Panc1 (cell line): Measurements from ENCODE around the gene RSAD1. TPM values are rescaled to one million over a fixed set of nuclear protein-coding genes. Genes with fewer than 3 reads are reported as not detected.

Experiments
- ATAC-seq: fragments of 200-7000 bp; cut with Tn5 transposase; 2 replicates; pipeline ENCODE4 v1.9.1; 2020; ENCODE audit warnings: mild to moderate bottlenecking, moderate library complexity
- BruUV-seq: library from RNA; stranded (reverse); fragments of 400-500 nt; replicated peaks from 2 replicates; lab custom pipeline; 2021; lab: Mats Ljungman, UMichigan
- CTCF ChIA-PET: fragments of 300-600 bp; sonication (Branson Sonifier 250); formaldehyde crosslinking; loops from one replicate; lab custom pipeline; 2022; ENCODE audit warnings: antibody characterized with exemption; lab: Charles Lee
- POLR2A ChIA-PET: fragments of 300-600 bp; sonication (Branson Sonifier 250); formaldehyde crosslinking; loops from one replicate; lab custom pipeline; 2022; ENCODE audit warnings: antibody characterized with exemption; lab: Charles Lee
- DNase-seq: peaks from one replicate; pipeline ENCODE4 v3.0.0-alpha.2; 2010; ENCODE audit warnings: low read depth, low spot score
- H3K27ac ChIP-seq: 2 replicates; pipeline ENCODE4 v1.5.1; 2011; ENCODE audit warnings: mild to moderate bottlenecking, low read length, inconsistent platforms
- H3K27me3 ChIP-seq: fragments of 200-500 bp; sonication (Bioruptor generic); 2 replicates; pipeline ENCODE4 v1.6.0; 2014; ENCODE audit warnings: low read length, inconsistent platforms; ENCODE audit not compliant: control insufficient read depth, insufficient read depth
- H3K36me3 ChIP-seq: fragments of 200-500 bp; sonication (Bioruptor generic); 2 replicates; pipeline ENCODE4 v1.5.1; 2014; ENCODE audit warnings: inconsistent platforms, mild to moderate bottlenecking, low read length, moderate library complexity; ENCODE audit not compliant: control insufficient read depth, insufficient read depth
- H3K4me1 ChIP-seq: 2 replicates; pipeline ENCODE4 v1.5.1; 2011; ENCODE audit warnings: inconsistent platforms, mild to moderate bottlenecking, low read length, moderate library complexity; ENCODE audit not compliant: control insufficient read depth, insufficient read depth
- H3K4me3 ChIP-seq, 2 experiments: 2 replicates each; pipeline ENCODE4 v1.5.1; 2011 to 2012; ENCODE audit warnings: low read depth in 2 of 2, low read length in 2 of 2, mild to moderate bottlenecking in 2 of 2, inconsistent platforms in 1 of 2, moderate library complexity in 1 of 2
- H3K9me3 ChIP-seq: fragments of 200-500 bp; sonication (Bioruptor generic); 2 replicates; pipeline ENCODE4 v1.5.1; 2014; ENCODE audit warnings: low read depth, mild to moderate bottlenecking, inconsistent platforms, low read length, moderate library complexity; ENCODE audit not compliant: control insufficient read depth, insufficient read depth
- CTCF ChIP-seq: fragments of 450-650 bp; IDR thresholded peaks from 2 replicates; pipeline ENCODE4 v1.5.1; 2017; ENCODE audit warnings: mild to moderate bottlenecking
- POLR2AphosphoS5 ChIP-seq: IDR thresholded peaks from 2 replicates; pipeline ENCODE4 v1.6.1; 2012; ENCODE audit warnings: mild to moderate bottlenecking, low read depth, low read length, moderate library complexity
- REST ChIP-seq, 2 experiments: IDR thresholded peaks; 2 replicates each; pipeline ENCODE4 v1.6.1; 2011 to 2012; ENCODE audit warnings: low read depth in 2 of 2, control low read depth in 1 of 2, low read length in 1 of 2, mild to moderate bottlenecking in 1 of 2, moderate library complexity in 1 of 2; ENCODE audit not compliant: insufficient read depth in 1 of 2
- SIN3A ChIP-seq: IDR thresholded peaks from 2 replicates; pipeline ENCODE4 v1.6.1; 2012; ENCODE audit warnings: low read depth, mild to moderate bottlenecking, low read length, moderate library complexity, borderline replicate concordance; ENCODE audit not compliant: insufficient read depth
- TCF7L2 ChIP-seq: IDR thresholded peaks from 2 replicates; pipeline ENCODE4 v1.6.1; 2011; ENCODE audit warnings: mild to moderate bottlenecking, low read depth, low read length, inconsistent platforms
- in situ Hi-C: cut with HindIII; loops from 2 replicates; pipeline ENCODE4 v1.10.0; 2016; ENCODE audit warnings: low sequenced_read_pairs, low pct_unique_long_range_greater_than_20kb
- intact Hi-C: fragments of 100-400 bp; cut with micrococcal nuclease; formaldehyde crosslinking; loops from one replicate; pipeline ENCODE4 v1.10.0; 2022; ENCODE audit not compliant: unreplicated experiment
- total RNA-seq: library from RNA; stranded (reverse); gene quantifications from one replicate; pipeline ENCODE4 v1.2.1, GENCODE V29; 2021; ENCODE audit not compliant: unreplicated experiment

Gene RSAD1
- total RNA-seq, 1 experiment from 2014 or later: 40.2 TPM

- CTCF ChIA-PET: no interaction called here
- H3K27ac ChIP-seq: no peak overlapping the region
- intact Hi-C loops: no loop called here
- POLR2A ChIA-PET: interaction anchor here (0.6 kb wide), 1 partner anchor 16 kb away, joined by 3 read pairs; no protein-coding TSS in a partner anchor
- H3K9me3 ChIP-seq: no peaks in the 10 kb centered on the region
- no TSS peak for BruUV-seq
- no peaks in the 10 kb centered on the region for H3K27me3 ChIP-seq
- H3K36me3 ChIP-seq: no peaks in the 10 kb centered on the region
- in situ Hi-C loops: no loop called here
- no peaks in the 10 kb centered on the region for H3K4me1 ChIP-seq
- TF ChIP-seq REST (IDR thresholded peaks at IDR 0.05; ENCODE audit: insufficient read depth in 1 of 2, low read depth in 2 of 2, low read length in 1 of 2) (no peak), POLR2AphosphoS5 (no peak), SIN3A (no peak), CTCF (no peak), TCF7L2 (no peak)
- DNase-seq (no peak), ATAC-seq (no peak)
- no peak overlapping the region for H3K4me3 ChIP-seq
Measured at GRCh38 chr17:50444841-50445715, 33.6 kb upstream of the RSAD1 start.

GRCh38 chr17:50445730-50446325 is 32.8 kb upstream of the RSAD1 start:
- H3K27ac ChIP-seq: no peak overlapping the region
- no TSS peak for BruUV-seq
- no peak for DNase-seq
- H3K4me1 ChIP-seq: no peaks in the 10 kb centered on the region
- no peaks in the 10 kb centered on the region for H3K27me3 ChIP-seq
- POLR2A ChIA-PET: interaction anchor here (0.6 kb wide), 1 partner anchor 17 kb away, joined by 3 read pairs; no protein-coding TSS in a partner anchor
- no peaks in the 10 kb centered on the region for H3K9me3 ChIP-seq
- TF ChIP-seq SIN3A (no peak), TCF7L2 (no peak), CTCF (no peak), POLR2AphosphoS5 (no peak), REST (IDR thresholded peaks at IDR 0.05; ENCODE audit: insufficient read depth in 1 of 2, low read depth in 2 of 2, low read length in 1 of 2) (no peak)
- in situ Hi-C loops (no loop called here), intact Hi-C loops (no loop called here)
- ATAC-seq: peak; percentile 60; the same call in 1 of the 2 replicates
- no peak overlapping the region for H3K4me3 ChIP-seq
- H3K36me3 ChIP-seq: no peaks in the 10 kb centered on the region
- CTCF ChIA-PET: no interaction called here
